HepG2 (cell line): ENCODE data around the gene IFIT2. TPM values are rescaled to one million over a fixed set of nuclear protein-coding genes. Genes with fewer than 3 reads are reported as not detected.

Experiments
- ATAC-seq: fragments of 200-7000 bp; cut with Tn5 transposase; 3 replicates; pipeline ENCODE4 v1.9.1; 2020; ENCODE audit warnings: mild to moderate bottlenecking, moderate library complexity
- BruUV-seq: library from RNA; stranded (reverse); fragments of 400-500 nt; replicated peaks from 2 replicates; lab custom pipeline; 2021; lab: Mats Ljungman, UMichigan
- CTCF ChIA-PET: fragments of 300-600 bp; formaldehyde crosslinking; extraction: SDS; loops from one replicate; lab custom pipeline; 2021; ENCODE audit warnings: low total read pairs, inconsistent platforms, low intra/inter-chr PET ratio; lab: Yijun Ruan, JAX
- POLR2A ChIA-PET: fragments of 350-600 bp; sonication (Branson Sonifier 250); formaldehyde crosslinking; loops from one replicate; lab custom pipeline; 2020; ENCODE audit warnings: antibody characterized with exemption, inconsistent platforms; lab: Yijun Ruan, JAX
- DNase-seq: peaks from one replicate; pipeline ENCODE4 v3.0.0-alpha.2; 2015; ENCODE audit warnings: low spot score
- FAIRE-seq: peaks from 3 replicates; lab custom pipeline; 2011; peaks lifted over from hg19 to GRCh38; lab: Jason Lieb, UNC
- H2AFZ ChIP-seq: one replicate; pipeline ENCODE4 v1.6.1; 2011; ENCODE audit warnings: low read length, inconsistent platforms
- H3K27ac ChIP-seq: fragments of 300-600 bp; 3 replicates; pipeline ENCODE4 v1.8.0; 2011; ENCODE audit warnings: mixed run types, mild to moderate bottlenecking, mixed read lengths, low read length, inconsistent platforms; ENCODE audit not compliant: insufficient read depth; ENCODE audit errors: extremely low read length
- H3K27me3 ChIP-seq, 2 experiments: fragments of 200-600 bp in 1 of 2; 2 replicates in 1 of 2; 3 replicates in 1 of 2; pipeline versions ENCODE4 v1.6.0 to v1.8.0; 2011; ENCODE audit warnings: low read length in 2 of 2, mild to moderate bottlenecking in 2 of 2, moderate library complexity in 2 of 2, inconsistent platforms in 1 of 2; ENCODE audit not compliant: insufficient read depth in 2 of 2, control insufficient read depth in 1 of 2
- H3K36me3 ChIP-seq, 2 experiments: fragments of 200-600 bp in 1 of 2; replicated peaks in 1 of 2; 2 replicates in 1 of 2; 3 replicates in 1 of 2; pipeline versions ENCODE4 v1.5.1 to v1.8.0; 2011; ENCODE audit warnings: low read length in 2 of 2, inconsistent platforms in 1 of 2; ENCODE audit not compliant: insufficient read depth in 2 of 2, control insufficient read depth in 1 of 2
- H3K4me1 ChIP-seq: 2 replicates; pipeline ENCODE4 v1.5.1; 2012; ENCODE audit warnings: low read length, inconsistent platforms; ENCODE audit not compliant: insufficient read depth
- H3K4me2 ChIP-seq: 2 replicates; pipeline ENCODE4 v1.6.0; 2011; ENCODE audit warnings: low read depth, low read length, inconsistent platforms
- H3K4me3 ChIP-seq, 3 experiments: fragments of 200-600 bp in 1 of 3; sonication (generic), shearing (Covaris generic) in 1 of 3; replicated peaks in 1 of 3; 2 replicates each; pipeline ENCODE4 v1.5.1; 2011 to 2016; ENCODE audit warnings: low read length in 3 of 3, inconsistent platforms in 2 of 3, low read depth in 2 of 3, mild to moderate bottlenecking in 2 of 3, control low read depth in 1 of 3, mixed read lengths in 1 of 3; ENCODE audit not compliant: insufficient read depth in 1 of 3
- H3K79me2 ChIP-seq: one replicate; pipeline ENCODE4 v1.6.1; 2011; ENCODE audit warnings: low read length, inconsistent platforms; ENCODE audit not compliant: insufficient read depth
- H3K9ac ChIP-seq: 2 replicates; pipeline ENCODE4 v1.6.0; 2011; ENCODE audit warnings: mild to moderate bottlenecking, low read depth, low read length, inconsistent platforms; ENCODE audit not compliant: insufficient read depth
- H3K9me3 ChIP-seq: 2 replicates; pipeline ENCODE4 v1.5.1; 2012; ENCODE audit warnings: mild to moderate bottlenecking, low read length
- H4K20me1 ChIP-seq: 2 replicates; pipeline ENCODE4 v1.6.0; 2011; ENCODE audit warnings: inconsistent platforms, mild to moderate bottlenecking, low read length, moderate library complexity; ENCODE audit not compliant: insufficient read depth
- MIER2 ChIP-seq: IDR thresholded peaks from 2 replicates; pipeline ENCODE4 v1.6.1; 2016; ENCODE audit warnings: missing biosample characterization, missing genetic modification reagents
- PCBP1 ChIP-seq: fragments of 200-400 bp; formaldehyde crosslinking; IDR thresholded peaks from 2 replicates; pipeline ENCODE4 v1.6.1; 2017; ENCODE audit warnings: mild to moderate bottlenecking, low read depth, low read length, borderline replicate concordance
- POGZ ChIP-seq: sonication (generic); formaldehyde crosslinking; IDR thresholded peaks from 2 replicates; pipeline ENCODE4 v1.4.0; 2020; ENCODE audit warnings: mild to moderate bottlenecking, missing genetic modification reagents
- RFXAP ChIP-seq: sonication (generic); formaldehyde crosslinking; IDR thresholded peaks from 2 replicates; pipeline ENCODE4 v1.4.0; 2020; ENCODE audit warnings: missing genetic modification reagents, borderline replicate concordance
- SETDB1 ChIP-seq: sonication (generic); formaldehyde crosslinking; IDR thresholded peaks from 2 replicates; pipeline ENCODE4 v1.5.1; 2020; ENCODE audit warnings: missing genetic modification reagents, mild to moderate bottlenecking, borderline replicate concordance
- SMYD3 ChIP-seq: sonication (generic); formaldehyde crosslinking; IDR thresholded peaks from 2 replicates; pipeline ENCODE4 v1.8.1; 2023; ENCODE audit warnings: mild to moderate bottlenecking, missing genetic modification reagents
- SRSF4 ChIP-seq: fragments of 200-400 bp; formaldehyde crosslinking; IDR thresholded peaks from one replicate; pipeline ENCODE4 v1.6.1; 2018; ENCODE audit warnings: mild to moderate bottlenecking, low read depth, low read length, moderate library complexity; ENCODE audit not compliant: poor library complexity, severe bottlenecking
- THAP7 ChIP-seq: sonication (generic); formaldehyde crosslinking; IDR thresholded peaks from 2 replicates; pipeline ENCODE4 v1.8.1; 2023; ENCODE audit warnings: mild to moderate bottlenecking, missing genetic modification reagents
- ZNF589 ChIP-seq: sonication (generic); formaldehyde crosslinking; conservative IDR thresholded peaks from 2 replicates; pipeline ENCODE4 v1.8.0; 2022; ENCODE audit warnings: mild to moderate bottlenecking, moderate library complexity, missing genetic modification reagents
- ZNF629 ChIP-seq: sonication (generic); formaldehyde crosslinking; conservative IDR thresholded peaks from 2 replicates; pipeline ENCODE4 v1.5.0; 2020; ENCODE audit warnings: missing genetic modification reagents
- ZNF704 ChIP-seq: sonication (generic); formaldehyde crosslinking; IDR thresholded peaks from 2 replicates; pipeline ENCODE4 v1.8.1; 2023; ENCODE audit warnings: mild to moderate bottlenecking, inconsistent platforms, moderate library complexity, missing genetic modification reagents, borderline replicate concordance
- whole genome bisulfite sequencing: methylation state at CpG from one replicate; pipeline ENCODE4 v1.1.6; 2017; ENCODE audit warnings: low lambda C conversion rate; 5-methylcytosine and 5-hydroxymethylcytosine counted together
- in situ Hi-C: cut with HindIII; loops from 2 replicates; pipeline ENCODE4 v1.10.0; 2017; ENCODE audit warnings: low pct_unique_long_range_greater_than_20kb; ENCODE audit not compliant: extremely low pct_ligation_motif_present
- intact Hi-C: fragments of 100-400 bp; cut with micrococcal nuclease; formaldehyde crosslinking; loops from one replicate; pipeline ENCODE4 v1.10.0; 2022; ENCODE audit not compliant: unreplicated experiment
- polyA plus RNA-seq, 8 experiments: library from polyadenylated mRNA; depleted of rRNA in 3 of 8; stranded (reverse) in 7 of 8; unstranded in 1 of 8; fragments of >200 nt; fragmentation: Illumina TruSeq in 4 of 8; extraction: Trizol in 4 of 8; gene quantifications; 2 replicates each; pipeline versions ENCODE4 v1.2.1 to v1.2.3, GENCODE V29; 2011 to 2016; ENCODE audit warnings: low read depth in 4 of 8, missing spikeins in 1 of 8, mixed read lengths in 1 of 8; ENCODE audit not compliant: insufficient read depth in 1 of 8
- total RNA-seq, 5 experiments: library from RNA; depleted of rRNA; stranded (reverse); fragments of >200 nt; fragmentation: Illumina TruSeq; extraction: Trizol; gene quantifications; 2 replicates each; pipeline ENCODE4 v1.2.3, GENCODE V29; 2016; ENCODE audit warnings: low read depth in 1 of 5
- TF ChIP-seq, protein P1 (sequence below): sonication (generic); formaldehyde crosslinking; IDR thresholded peaks from 2 replicates; pipeline ENCODE4 v1.8.0; 2022; ENCODE audit warnings: mild to moderate bottlenecking, missing genetic modification reagents, borderline replicate concordance
- TF ChIP-seq, protein P2 (sequence below): sonication (generic); formaldehyde crosslinking; IDR thresholded peaks from 2 replicates; pipeline ENCODE4 v1.8.0; 2023; ENCODE audit warnings: mild to moderate bottlenecking, missing genetic modification reagents

IFIT2 gene
- total and polyA plus RNA-seq, 2 of the 13 experiments (the other 11 are each of a cell fraction or from before 2014, with no cell fraction given) = 0.04 to 0.15 TPM

- Histone ChIP-seq H2AFZ (no peak overlapping the region), H3K36me3 (no peaks in the 10 kb centered on the region), H3K79me2 (no peaks in the 10 kb centered on the region), H3K9ac (no peak overlapping the region), H3K4me3 (no peak overlapping the region), H3K4me2 (no peak overlapping the region), H3K4me1 (peaks cover 25% of the 10 kb centered on the region), H4K20me1 (no peaks in the 10 kb centered on the region), H3K27ac (no peak overlapping the region), H3K9me3 (no peaks in the 10 kb centered on the region), H3K27me3 (peaks cover 0 to 3% of the 10 kb centered on the region in 2 experiments; a peak in 1 of 5 replicates)
- intact Hi-C loops (no loop called here), in situ Hi-C loops (no loop called here)
- no peak for FAIRE-seq
- BruUV-seq = no TSS peak
- ATAC-seq = no peak
- TF ChIP-seq ZNF589 (CRISPR knock-in tag) (no peak), POGZ (CRISPR knock-in tag) (no peak), PCBP1 (no peak), SRSF4 (no peak)
- ChIA-PET POLR2A (no interaction called here), CTCF (no interaction called here)
- DNase-seq = no peak
Measured at GRCh38 chr10:89304925-89305324, 3.1 kb downstream of the IFIT2 start.

DNA sequence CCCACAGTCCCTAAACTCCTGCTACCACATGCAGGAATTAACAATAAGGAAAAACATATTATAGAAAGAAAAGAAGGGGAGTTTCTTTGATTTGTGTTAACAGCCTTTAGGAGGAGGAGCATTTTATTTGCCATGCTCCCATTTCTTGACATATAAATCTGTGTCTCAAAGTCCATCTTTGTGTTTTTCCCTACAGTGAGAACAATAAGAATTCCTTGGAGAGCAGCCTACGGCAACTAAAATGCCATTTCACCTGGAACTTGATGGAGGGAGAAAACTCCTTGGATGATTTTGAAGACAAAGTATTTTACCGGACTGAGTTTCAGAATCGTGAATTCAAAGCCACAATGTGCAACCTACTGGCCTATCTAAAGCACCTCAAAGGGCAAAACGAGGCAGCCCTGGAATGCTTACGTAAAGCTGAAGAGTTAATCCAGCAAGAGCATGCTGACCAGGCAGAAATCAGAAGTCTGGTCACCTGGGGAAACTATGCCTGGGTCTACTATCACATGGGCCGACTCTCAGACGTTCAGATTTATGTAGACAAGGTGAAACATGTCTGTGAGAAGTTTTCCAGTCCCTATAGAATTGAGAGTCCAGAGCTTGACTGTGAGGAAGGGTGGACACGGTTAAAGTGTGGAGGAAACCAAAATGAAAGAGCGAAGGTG lies 4.1 kb downstream of the IFIT2 start:
- 34% methylated on average over 9 of the region's 9 CpGs for WGBS
- DNase-seq (no peak), FAIRE-seq (no peak), ATAC-seq (no peak)
- no TSS peak for BruUV-seq
- Histone ChIP-seq H4K20me1 (no peaks in the 10 kb centered on the region), H3K9ac (no peak overlapping the region), H3K4me3 (no peak overlapping the region), H3K4me2 (no peak overlapping the region), H3K27me3 (peaks cover 0 to 3% of the 10 kb centered on the region in 2 experiments; a peak in 1 of 5 replicates), H3K27ac (no peak overlapping the region), H3K4me1 (peaks cover 32% of the 10 kb centered on the region), H3K9me3 (no peaks in the 10 kb centered on the region), H3K79me2 (no peaks in the 10 kb centered on the region), H2AFZ (no peak overlapping the region), H3K36me3 (no peaks in the 10 kb centered on the region)
- POLR2A ChIA-PET = no interaction called here
- CTCF ChIA-PET = no interaction called here
- intact Hi-C loops = no loop called here
- in situ Hi-C loops = no loop called here
- TF ChIP-seq SETDB1 (no peak), MIER2 (CRISPR knock-in tag) (no peak), SMYD3 (no peak), ZNF704 (no peak), RFXAP (no peak), ZNF629 (CRISPR knock-in tag) (0 out of 2 replicates have a peak, but pooled peaks have one; percentile 12), THAP7 (CRISPR knock-in tag) (no peak)
- TF ChIP-seq, protein P1, sequence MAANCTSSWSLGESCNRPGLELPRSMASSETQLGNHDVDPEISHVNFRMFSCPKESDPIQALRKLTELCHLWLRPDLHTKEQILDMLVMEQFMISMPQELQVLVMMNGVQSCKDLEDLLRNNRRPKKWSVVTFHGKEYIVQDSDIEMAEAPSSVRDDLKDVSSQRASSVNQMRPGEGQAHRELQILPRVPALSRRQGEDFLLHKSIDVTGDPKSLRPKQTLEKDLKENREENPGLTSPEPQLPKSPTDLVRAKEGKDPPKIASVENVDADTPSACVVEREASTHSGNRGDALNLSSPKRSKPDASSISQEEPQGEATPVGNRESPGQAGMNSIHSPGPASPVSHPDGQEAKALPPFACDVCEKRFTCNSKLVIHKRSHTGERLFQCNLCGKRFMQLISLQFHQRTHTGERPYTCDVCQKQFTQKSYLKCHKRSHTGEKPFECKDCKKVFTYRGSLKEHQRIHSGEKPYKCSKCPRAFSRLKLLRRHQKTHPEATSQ (CRISPR knock-in tag) = no peak
- TF ChIP-seq, protein P2, sequence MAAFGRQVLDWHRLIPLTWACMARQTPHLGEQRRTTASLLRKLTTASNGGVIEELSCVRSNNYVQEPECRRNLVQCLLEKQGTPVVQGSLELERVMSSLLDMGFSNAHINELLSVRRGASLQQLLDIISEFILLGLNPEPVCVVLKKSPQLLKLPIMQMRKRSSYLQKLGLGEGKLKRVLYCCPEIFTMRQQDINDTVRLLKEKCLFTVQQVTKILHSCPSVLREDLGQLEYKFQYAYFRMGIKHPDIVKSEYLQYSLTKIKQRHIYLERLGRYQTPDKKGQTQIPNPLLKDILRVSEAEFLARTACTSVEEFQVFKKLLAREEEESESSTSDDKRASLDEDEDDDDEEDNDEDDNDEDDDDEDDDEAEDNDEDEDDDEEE = no peak
